ENCODE measurements around the gene IRAG1.

Gene IRAG1

GRCh38 chr11:10699072-10699471 lies 5.5 kb upstream of the IRAG1 start:
- no peak overlapping the region for H3K9ac ChIP-seq (ENCODE audit: low read depth in 1 of 2, low read length in 2 of 2)
- H3K36me3 ChIP-seq (ENCODE audit: control insufficient read depth in 2 of 2, insufficient read depth in 2 of 2, low read length in 2 of 2): no peaks in the 10 kb centered on the region
- H3K9me3 ChIP-seq (ENCODE audit: control insufficient read depth in 2 of 2, low read length in 2 of 2): peaks cover 0 to 4% of the 10 kb centered on the region in 2 donors
- no peak overlapping the region for H3K4me3 ChIP-seq (ENCODE audit: low read length in 2 of 2)
- no peaks in the 10 kb centered on the region for H3K4me1 ChIP-seq (ENCODE audit: control insufficient read depth in 2 of 2, insufficient read depth in 2 of 2, low read length in 2 of 2)
- no peak overlapping the region for H3K27ac ChIP-seq (ENCODE audit: low read depth in 2 of 2, low read length in 2 of 2)
- no peaks in the 10 kb centered on the region for H3K27me3 ChIP-seq (ENCODE audit: control insufficient read depth in 2 of 2, insufficient read depth in 2 of 2, low read length in 2 of 2)

DNA sequence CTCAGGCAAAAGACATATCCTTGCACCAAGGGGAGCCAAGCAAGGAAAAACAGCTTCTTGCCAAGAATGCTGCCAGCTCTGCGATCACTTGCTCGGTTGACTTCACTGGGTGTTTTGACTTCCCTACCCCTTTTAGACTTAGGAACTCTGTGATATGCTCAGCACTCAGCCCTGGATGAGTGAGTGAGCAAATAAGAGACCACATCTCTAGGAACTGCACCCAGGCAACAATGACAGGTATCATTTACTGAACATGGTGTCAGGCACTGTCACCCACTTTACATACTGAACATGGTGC lies 3.7 kb upstream of the IRAG1 start:
- Histone ChIP-seq H3K4me3 (ENCODE audit: low read length in 2 of 2) (no peak overlapping the region), H3K9me3 (ENCODE audit: control insufficient read depth in 2 of 2, low read length in 2 of 2) (peaks cover 0 to 4% of the 10 kb centered on the region in 2 donors)

GRCh38 chr11:10696468-10697322 lies 3.1 kb upstream of the IRAG1 start:
- no peaks in the 10 kb centered on the region for H3K4me1 ChIP-seq (ENCODE audit: control insufficient read depth in 2 of 2, insufficient read depth in 2 of 2, low read length in 2 of 2)

More for the DNA sequence above, 3.7 kb upstream of the IRAG1 start:
- Histone ChIP-seq H3K36me3 (ENCODE audit: control insufficient read depth in 2 of 2, insufficient read depth in 2 of 2, low read length in 2 of 2) (no peaks in the 10 kb centered on the region), H3K27ac (ENCODE audit: low read depth in 2 of 2, low read length in 2 of 2) (peak overlapping the region in 1 of 2 donors; percentile 41), H3K9ac (ENCODE audit: low read depth in 1 of 2, low read length in 2 of 2) (no peak overlapping the region), H3K27me3 (ENCODE audit: control insufficient read depth in 2 of 2, insufficient read depth in 2 of 2, low read length in 2 of 2) (no peaks in the 10 kb centered on the region), H3K4me1 (ENCODE audit: control insufficient read depth in 2 of 2, insufficient read depth in 2 of 2, low read length in 2 of 2) (no peaks in the 10 kb centered on the region)

DNA sequence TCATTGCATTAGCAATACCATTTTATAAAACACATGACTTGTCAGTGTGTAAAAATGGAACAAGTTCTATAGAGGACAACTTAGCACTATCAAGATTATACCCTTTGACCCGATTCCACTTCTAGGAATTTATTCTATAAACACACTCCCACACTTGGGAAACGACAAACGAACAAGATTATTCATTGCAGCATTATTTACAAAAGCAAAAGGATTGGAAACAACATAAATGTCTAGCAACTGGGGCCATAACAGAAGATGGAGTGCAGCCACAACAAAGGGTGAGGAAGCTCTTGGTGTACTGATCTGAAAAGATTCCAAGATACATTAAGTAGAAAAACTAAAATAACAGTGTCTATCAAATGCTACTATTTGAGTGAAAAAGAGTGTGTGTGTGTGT lies 2.3 kb upstream of the IRAG1 start:
- no peaks in the 10 kb centered on the region for H3K4me1 ChIP-seq (ENCODE audit: control insufficient read depth in 2 of 2, insufficient read depth in 2 of 2, low read length in 2 of 2)
- peaks cover 0 to 4% of the 10 kb centered on the region in 2 donors for H3K9me3 ChIP-seq (ENCODE audit: control insufficient read depth in 2 of 2, low read length in 2 of 2)
- H3K9ac ChIP-seq (ENCODE audit: low read depth in 1 of 2, low read length in 2 of 2): no peak overlapping the region
- H3K27ac ChIP-seq (ENCODE audit: low read depth in 2 of 2, low read length in 2 of 2): peak overlapping the region in 1 of 2 donors; percentile 25
- no peak overlapping the region for H3K4me3 ChIP-seq (ENCODE audit: low read length in 2 of 2)
- peaks cover 0 to 2% of the 10 kb centered on the region in 2 donors for H3K27me3 ChIP-seq (ENCODE audit: control insufficient read depth in 2 of 2, insufficient read depth in 2 of 2, low read length in 2 of 2)
- no peaks in the 10 kb centered on the region for H3K36me3 ChIP-seq (ENCODE audit: control insufficient read depth in 2 of 2, insufficient read depth in 2 of 2, low read length in 2 of 2)

More at GRCh38 chr11:10696468-10697322, 3.1 kb upstream of the IRAG1 start:
- H3K36me3 ChIP-seq (ENCODE audit: control insufficient read depth in 2 of 2, insufficient read depth in 2 of 2, low read length in 2 of 2): no peaks in the 10 kb centered on the region
- H3K9me3 ChIP-seq (ENCODE audit: control insufficient read depth in 2 of 2, low read length in 2 of 2): peaks cover 0 to 4% of the 10 kb centered on the region in 2 donors
- H3K27ac ChIP-seq (ENCODE audit: low read depth in 2 of 2, low read length in 2 of 2): peak overlapping the region in 1 of 2 donors; percentile 41
- no peaks in the 10 kb centered on the region for H3K27me3 ChIP-seq (ENCODE audit: control insufficient read depth in 2 of 2, insufficient read depth in 2 of 2, low read length in 2 of 2)
- H3K4me3 ChIP-seq (ENCODE audit: low read length in 2 of 2): no peak overlapping the region
- no peak overlapping the region for H3K9ac ChIP-seq (ENCODE audit: low read depth in 1 of 2, low read length in 2 of 2)

DNA sequence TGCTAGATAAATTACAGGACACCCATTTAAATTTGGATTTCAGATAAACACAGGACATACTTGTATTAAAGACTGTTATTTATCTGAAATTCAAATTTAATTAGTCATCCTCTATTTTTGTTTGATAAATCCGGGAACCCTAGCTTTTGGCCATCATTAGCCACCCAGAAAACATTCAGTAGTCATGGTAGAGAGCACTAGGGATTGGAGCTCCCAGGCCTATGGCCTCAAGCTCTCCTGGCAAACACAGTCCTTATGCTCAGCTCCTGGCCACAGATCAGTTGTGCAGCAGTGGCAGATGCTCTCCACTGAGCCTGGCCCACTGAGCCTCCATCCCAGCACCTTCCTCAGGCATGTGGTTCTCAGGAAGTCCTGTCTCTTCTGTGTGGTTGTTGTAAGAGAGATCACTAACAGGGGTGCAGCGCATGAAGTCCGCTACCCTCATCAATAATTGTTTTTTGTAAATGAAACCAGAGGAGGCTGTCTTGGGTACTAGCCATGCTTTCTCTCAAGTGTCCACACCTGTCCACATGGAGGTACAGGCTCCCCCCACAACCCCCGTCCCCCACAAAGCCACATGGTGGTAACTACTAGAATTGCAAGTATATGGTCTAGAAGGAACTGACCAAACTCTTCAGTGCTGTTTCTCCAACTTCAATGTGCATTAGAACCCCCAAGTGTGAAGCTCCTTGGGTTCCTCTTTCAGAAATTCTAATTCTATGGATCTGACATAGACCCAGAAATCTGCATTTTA lies 1.1 kb upstream of the IRAG1 start:
- H3K4me3 ChIP-seq (ENCODE audit: low read length in 2 of 2): no peak overlapping the region

GRCh38 chr11:10692531-10693115 lies 932 bp downstream of the IRAG1 start:
- no peaks in the 10 kb centered on the region for H3K36me3 ChIP-seq (ENCODE audit: control insufficient read depth in 2 of 2, insufficient read depth in 2 of 2, low read length in 2 of 2)
- peak overlapping the region; percentile 52 to 54 for H3K9ac ChIP-seq (ENCODE audit: low read depth in 1 of 2, low read length in 2 of 2)
- peak overlapping the region; percentile 78 to 80 for H3K27ac ChIP-seq (ENCODE audit: low read depth in 2 of 2, low read length in 2 of 2)
- peak overlapping the region; percentile 49 to 64 for H3K4me3 ChIP-seq (ENCODE audit: low read length in 2 of 2)
- H3K4me1 ChIP-seq (ENCODE audit: control insufficient read depth in 2 of 2, insufficient read depth in 2 of 2, low read length in 2 of 2): no peaks in the 10 kb centered on the region
- H3K27me3 ChIP-seq (ENCODE audit: control insufficient read depth in 2 of 2, insufficient read depth in 2 of 2, low read length in 2 of 2): peaks cover 0 to 2% of the 10 kb centered on the region in 2 donors
- no peaks in the 10 kb centered on the region for H3K9me3 ChIP-seq (ENCODE audit: control insufficient read depth in 2 of 2, low read length in 2 of 2)

More for the DNA sequence above, 1.1 kb upstream of the IRAG1 start:
- H3K9ac ChIP-seq (ENCODE audit: low read depth in 1 of 2, low read length in 2 of 2): peak overlapping the region in 1 of 2 donors; percentile 7
- no peaks in the 10 kb centered on the region for H3K36me3 ChIP-seq (ENCODE audit: control insufficient read depth in 2 of 2, insufficient read depth in 2 of 2, low read length in 2 of 2)
- H3K27ac ChIP-seq (ENCODE audit: low read depth in 2 of 2, low read length in 2 of 2): peak overlapping the region; percentile 78 to 80
- H3K9me3 ChIP-seq (ENCODE audit: control insufficient read depth in 2 of 2, low read length in 2 of 2): peaks cover 0 to 3% of the 10 kb centered on the region in 2 donors
- H3K27me3 ChIP-seq (ENCODE audit: control insufficient read depth in 2 of 2, insufficient read depth in 2 of 2, low read length in 2 of 2): peaks cover 0 to 2% of the 10 kb centered on the region in 2 donors
- H3K4me1 ChIP-seq (ENCODE audit: control insufficient read depth in 2 of 2, insufficient read depth in 2 of 2, low read length in 2 of 2): no peaks in the 10 kb centered on the region

- H3K4me1 ChIP-seq (ENCODE audit: control insufficient read depth in 2 of 2, insufficient read depth in 2 of 2, low read length in 2 of 2): no peaks in the 10 kb centered on the region
- H3K9ac ChIP-seq (ENCODE audit: low read depth in 1 of 2, low read length in 2 of 2): no peak overlapping the region
- H3K36me3 ChIP-seq (ENCODE audit: control insufficient read depth in 2 of 2, insufficient read depth in 2 of 2, low read length in 2 of 2): no peaks in the 10 kb centered on the region
- H3K27ac ChIP-seq (ENCODE audit: low read depth in 2 of 2, low read length in 2 of 2): no peak overlapping the region
- peaks cover 0 to 2% of the 10 kb centered on the region in 2 donors for H3K27me3 ChIP-seq (ENCODE audit: control insufficient read depth in 2 of 2, insufficient read depth in 2 of 2, low read length in 2 of 2)
- no peak overlapping the region for H3K4me3 ChIP-seq (ENCODE audit: low read length in 2 of 2)
- H3K9me3 ChIP-seq (ENCODE audit: control insufficient read depth in 2 of 2, low read length in 2 of 2): no peaks in the 10 kb centered on the region
These were observed 5.2 kb downstream of the IRAG1 start for GRCh38 chr11:10688401-10688800.

DNA sequence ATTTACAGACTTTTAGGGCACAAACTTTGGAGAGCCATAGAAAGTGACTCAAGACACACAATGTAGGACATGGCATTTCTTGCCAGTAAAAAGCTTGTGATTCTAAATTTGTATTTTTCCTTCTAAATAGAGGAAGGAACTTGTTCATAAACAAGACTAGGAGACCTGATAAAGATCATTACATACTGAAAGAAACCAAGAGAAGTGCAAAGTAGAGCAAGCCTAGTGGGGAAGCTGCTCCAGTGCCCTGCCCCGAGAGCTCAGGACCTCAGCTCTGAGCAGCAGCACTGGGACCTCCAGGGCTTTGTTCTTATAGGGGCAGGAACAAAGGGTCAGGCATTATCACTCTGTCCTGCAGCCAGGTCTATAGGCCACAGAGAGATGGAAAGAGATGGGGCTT lies 7.2 kb downstream of the IRAG1 start:
- H3K9ac ChIP-seq (ENCODE audit: low read depth in 1 of 2, low read length in 2 of 2): no peak overlapping the region
- H3K9me3 ChIP-seq (ENCODE audit: control insufficient read depth in 2 of 2, low read length in 2 of 2): no peaks in the 10 kb centered on the region
- no peaks in the 10 kb centered on the region for H3K36me3 ChIP-seq (ENCODE audit: control insufficient read depth in 2 of 2, insufficient read depth in 2 of 2, low read length in 2 of 2)
- H3K4me3 ChIP-seq (ENCODE audit: low read length in 2 of 2): no peak overlapping the region
- peaks cover 0 to 2% of the 10 kb centered on the region in 2 donors for H3K27me3 ChIP-seq (ENCODE audit: control insufficient read depth in 2 of 2, insufficient read depth in 2 of 2, low read length in 2 of 2)
- no peaks in the 10 kb centered on the region for H3K4me1 ChIP-seq (ENCODE audit: control insufficient read depth in 2 of 2, insufficient read depth in 2 of 2, low read length in 2 of 2)
- no peak overlapping the region for H3K27ac ChIP-seq (ENCODE audit: low read depth in 2 of 2, low read length in 2 of 2)

DNA sequence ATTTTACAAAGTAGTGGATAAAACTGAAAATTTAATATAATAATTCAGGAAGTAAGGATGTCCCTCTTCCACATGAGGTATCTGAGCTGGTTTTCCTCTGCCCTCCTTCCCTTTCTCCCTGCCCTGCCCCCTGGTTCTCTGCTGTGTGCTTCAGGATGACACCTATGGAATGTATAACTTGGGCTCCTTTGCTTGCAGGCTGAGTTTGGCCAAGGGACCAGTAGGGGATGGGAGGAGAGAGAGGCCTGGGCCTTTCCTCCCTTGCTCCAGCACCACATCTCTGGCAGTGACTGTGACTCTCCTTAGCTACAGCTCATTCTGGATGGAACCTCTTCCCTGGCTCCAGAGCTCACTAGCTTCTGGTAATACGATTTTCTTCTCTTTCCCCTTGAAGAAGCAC lies 10.1 kb downstream of the IRAG1 start:
- no peaks in the 10 kb centered on the region for H3K27me3 ChIP-seq (ENCODE audit: control insufficient read depth in 2 of 2, insufficient read depth in 2 of 2, low read length in 2 of 2)
- H3K9ac ChIP-seq (ENCODE audit: low read depth in 1 of 2, low read length in 2 of 2): no peak overlapping the region
- H3K4me3 ChIP-seq (ENCODE audit: low read length in 2 of 2): no peak overlapping the region
- H3K27ac ChIP-seq (ENCODE audit: low read depth in 2 of 2, low read length in 2 of 2): no peak overlapping the region
- peaks cover 0 to 2% of the 10 kb centered on the region in 2 donors for H3K4me1 ChIP-seq (ENCODE audit: control insufficient read depth in 2 of 2, insufficient read depth in 2 of 2, low read length in 2 of 2)
- H3K9me3 ChIP-seq (ENCODE audit: control insufficient read depth in 2 of 2, low read length in 2 of 2): no peaks in the 10 kb centered on the region
- no peaks in the 10 kb centered on the region for H3K36me3 ChIP-seq (ENCODE audit: control insufficient read depth in 2 of 2, insufficient read depth in 2 of 2, low read length in 2 of 2)

GRCh38 chr11:10680956-10681487 lies 12.5 kb downstream of the IRAG1 start:
- Histone ChIP-seq H3K9me3 (ENCODE audit: control insufficient read depth in 2 of 2, low read length in 2 of 2) (no peaks in the 10 kb centered on the region), H3K27me3 (ENCODE audit: control insufficient read depth in 2 of 2, insufficient read depth in 2 of 2, low read length in 2 of 2) (no peaks in the 10 kb centered on the region), H3K9ac (ENCODE audit: low read depth in 1 of 2, low read length in 2 of 2) (no peak overlapping the region), H3K27ac (ENCODE audit: low read depth in 2 of 2, low read length in 2 of 2) (no peak overlapping the region), H3K4me1 (ENCODE audit: control insufficient read depth in 2 of 2, insufficient read depth in 2 of 2, low read length in 2 of 2) (peaks cover 0 to 2% of the 10 kb centered on the region in 2 donors), H3K4me3 (ENCODE audit: low read length in 2 of 2) (no peak overlapping the region), H3K36me3 (ENCODE audit: control insufficient read depth in 2 of 2, insufficient read depth in 2 of 2, low read length in 2 of 2) (no peaks in the 10 kb centered on the region)

All from mucosa of rectum (tissue), 2 donors.